ENCODE measurements around the gene PLD6. TPM values are rescaled to one million over a fixed set of nuclear protein-coding genes. Genes with fewer than 3 reads are reported as not detected.
"Not testable (repeated sequence)": the region's sequence is repeated elsewhere in the genome, so short reads cannot be mapped to it uniquely, and the experiment has no call there.

The PLD6 gene
- total RNA-seq, 2 experiments from 2014 or later = 22.2 to 23.0 TPM

DNA sequence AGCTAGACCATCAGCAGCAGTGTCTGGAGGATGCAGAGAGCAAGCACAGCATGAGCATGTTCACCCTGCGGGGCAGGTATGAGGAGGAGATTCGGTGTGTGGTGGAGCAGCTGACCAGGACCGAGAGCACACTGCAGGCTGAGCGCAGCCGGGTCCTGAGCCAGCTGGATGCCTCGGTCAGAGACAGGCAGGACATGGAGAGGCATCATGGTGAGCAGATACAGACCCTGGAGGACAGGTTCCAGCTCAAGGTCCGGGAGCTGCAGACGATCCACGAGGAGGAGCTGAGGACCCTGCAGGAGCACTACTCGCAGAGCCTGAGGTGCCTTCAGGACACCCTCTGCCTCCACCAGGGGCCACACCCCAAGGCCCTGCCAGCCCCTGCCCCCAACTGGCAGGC, 38.8 kb downstream of the PLD6 start:
- CTCF ChIA-PET = no interaction called here

GRCh38 chr17:17166446-17166845, 39.7 kb downstream of the PLD6 start:
- POLR2A ChIA-PET = no interaction called here
- CTCF ChIA-PET = no interaction called here

More for the DNA sequence above, 38.8 kb downstream of the PLD6 start:
- POLR2A ChIA-PET = no interaction called here

- POLR2A ChIA-PET = no interaction called here
- CTCF ChIA-PET = no interaction called here
Measured at GRCh38 chr17:17165666-17166308, 40.3 kb downstream of the PLD6 start.

DNA sequence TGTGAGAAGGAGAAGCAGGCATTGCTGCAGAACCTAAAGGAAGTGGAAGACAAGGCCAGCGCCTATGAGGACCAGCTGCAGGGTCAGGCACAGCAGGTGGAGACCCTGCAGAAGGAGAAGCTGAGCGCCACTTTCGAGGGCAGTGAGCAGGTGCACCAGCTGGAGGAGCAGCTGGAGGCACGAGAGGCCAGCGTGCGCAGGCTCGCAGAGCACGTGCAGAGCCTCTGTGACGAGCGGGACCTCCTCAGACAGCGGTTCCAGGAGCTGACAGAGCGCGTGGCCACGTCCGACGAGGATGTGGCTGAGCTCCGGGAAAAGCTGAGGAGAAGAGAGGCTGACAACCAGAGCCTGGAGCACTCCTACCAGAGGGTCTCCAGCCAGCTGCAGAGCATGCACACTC, 41.5 kb downstream of the PLD6 start:
- ChIA-PET CTCF (interaction anchor here (0.6 kb wide), 1 partner anchor 34 kb away, joined by 3 read pairs; no protein-coding TSS in a partner anchor), POLR2A (no interaction called here)

DNA sequence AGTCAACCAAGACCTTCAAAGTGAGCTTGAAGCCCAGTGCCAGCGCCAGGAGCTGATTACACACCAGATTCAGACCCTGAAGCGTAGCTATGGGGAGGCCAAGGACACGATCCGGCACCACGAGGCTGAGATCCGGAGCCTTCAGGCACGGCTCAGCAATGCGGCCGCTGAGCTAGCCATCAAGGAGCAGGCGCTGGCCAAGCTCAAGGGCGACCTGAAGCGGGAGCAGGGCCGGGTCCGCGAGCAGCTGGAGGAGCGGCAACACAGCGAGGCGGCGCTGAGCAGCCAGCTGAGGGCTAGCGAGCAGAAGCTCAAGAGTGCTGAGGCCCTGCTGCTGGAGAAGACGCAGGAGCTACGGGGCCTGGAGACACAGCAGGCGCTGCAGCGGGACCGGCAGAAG, 42.0 kb downstream of the PLD6 start:
- ChIA-PET CTCF (no interaction called here), POLR2A (no interaction called here)

GRCh38 chr17:17161759-17162158, 44.4 kb downstream of the PLD6 start:
- POLR2A ChIA-PET = no interaction called here
- CTCF ChIA-PET = no interaction called here

DNA sequence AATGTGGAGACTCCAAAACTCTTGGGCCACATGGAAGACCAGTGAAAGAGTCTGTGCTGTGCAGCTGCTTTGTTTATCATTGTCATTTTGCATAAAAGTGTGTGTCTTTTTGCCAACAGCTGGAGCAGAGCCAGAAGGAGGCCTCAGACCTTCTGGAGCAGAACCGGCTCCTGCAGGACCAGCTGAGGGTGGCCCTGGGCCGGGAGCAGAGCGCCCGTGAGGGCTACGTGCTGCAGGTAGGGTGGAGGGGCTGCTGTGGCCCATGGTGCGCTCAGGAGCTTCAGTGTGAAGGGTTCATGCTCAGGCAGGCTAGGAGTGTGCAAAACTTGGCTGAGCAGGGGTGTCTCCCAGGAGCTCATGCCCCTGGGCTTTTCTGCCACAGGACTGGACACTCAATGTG, 45.0 kb downstream of the PLD6 start:
- ChIA-PET POLR2A (no interaction called here), CTCF (no interaction called here)

- ChIA-PET CTCF (no interaction called here), POLR2A (no interaction called here)
Measured at GRCh38 chr17:17159571-17159970, 46.6 kb downstream of the PLD6 start.

GRCh38 chr17:17158506-17158905, 47.6 kb downstream of the PLD6 start:
- CTCF ChIA-PET, POLR2A ChIA-PET: not testable (repeated sequence)

GRCh38 chr17:17157041-17157440, 49.1 kb downstream of the PLD6 start:
- POLR2A ChIA-PET = no interaction called here

DNA sequence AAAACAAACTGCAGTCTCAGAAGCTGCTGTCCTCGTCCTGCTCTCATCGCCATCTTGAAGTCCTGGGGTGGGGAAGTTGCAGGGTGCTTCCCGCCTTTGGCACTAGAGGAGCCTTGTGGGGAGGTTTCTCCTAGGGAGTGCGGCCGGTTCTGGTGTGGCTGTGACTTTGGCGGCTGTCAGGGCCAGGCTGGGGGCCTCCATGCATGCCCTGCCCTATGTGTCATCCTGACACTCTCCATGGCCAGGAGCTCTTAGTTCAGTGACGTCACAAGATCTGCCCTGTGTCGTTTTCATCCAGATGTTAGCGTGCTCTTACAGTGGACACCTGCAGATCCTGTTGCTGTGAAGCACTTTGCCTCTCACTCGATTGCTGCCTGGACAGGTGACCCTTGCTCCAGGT, 49.6 kb downstream of the PLD6 start:
- POLR2A ChIA-PET = no interaction called here
- CTCF ChIA-PET = interaction anchor here (0.8 kb wide), 1 partner anchor 156 kb away, joined by 3 read pairs; no protein-coding TSS in a partner anchor

More at GRCh38 chr17:17157041-17157440, 49.1 kb downstream of the PLD6 start:
- CTCF ChIA-PET = interaction anchor here (0.8 kb wide), 1 partner anchor 156 kb away, joined by 3 read pairs; no protein-coding TSS in a partner anchor

- ChIA-PET POLR2A (no interaction called here), CTCF (interaction anchor here (0.8 kb wide), 1 partner anchor 155 kb away, joined by 3 read pairs; no protein-coding TSS in a partner anchor)
Measured at GRCh38 chr17:17156107-17156506, 50.0 kb downstream of the PLD6 start.

- POLR2A ChIA-PET = no interaction called here
- CTCF ChIA-PET = no interaction called here
Measured at GRCh38 chr17:17155568-17155967, 50.6 kb downstream of the PLD6 start.

- ChIA-PET CTCF (interaction anchor here (0.5 kb wide), 1 partner anchor 126 kb away, joined by 3 read pairs; no protein-coding TSS in a partner anchor), POLR2A (no interaction called here)
Measured at GRCh38 chr17:17154981-17155380, 51.2 kb downstream of the PLD6 start.

GRCh38 chr17:17154556-17154955, 51.6 kb downstream of the PLD6 start:
- ChIA-PET POLR2A (no interaction called here), CTCF (interaction anchor here (0.5 kb wide), 1 partner anchor 126 kb away, joined by 3 read pairs; no protein-coding TSS in a partner anchor)

- CTCF ChIA-PET = no interaction called here
- POLR2A ChIA-PET = no interaction called here
Measured at GRCh38 chr17:17153709-17154108, 52.4 kb downstream of the PLD6 start.

DNA sequence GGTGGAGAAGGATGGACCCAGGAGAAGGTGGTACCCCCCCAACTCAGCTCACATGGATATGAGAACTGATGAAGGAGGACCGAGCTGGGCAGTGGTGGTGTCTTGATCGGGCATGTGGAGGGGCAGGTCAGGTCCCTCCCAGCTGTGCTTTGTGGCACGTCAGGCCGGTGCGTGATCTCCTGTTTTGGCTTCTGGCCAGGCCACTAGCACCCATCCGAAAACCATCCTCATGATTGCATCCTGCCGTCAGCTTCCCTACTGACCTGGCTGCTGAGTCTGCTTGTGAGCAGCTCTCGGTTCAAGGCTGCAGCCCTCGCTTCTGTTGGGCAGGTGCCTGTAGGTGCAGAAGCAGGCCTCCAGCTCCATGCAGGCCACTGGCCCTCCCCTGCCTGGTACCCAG, 53.1 kb downstream of the PLD6 start:
- ChIA-PET POLR2A (no interaction called here), CTCF (no interaction called here)

DNA sequence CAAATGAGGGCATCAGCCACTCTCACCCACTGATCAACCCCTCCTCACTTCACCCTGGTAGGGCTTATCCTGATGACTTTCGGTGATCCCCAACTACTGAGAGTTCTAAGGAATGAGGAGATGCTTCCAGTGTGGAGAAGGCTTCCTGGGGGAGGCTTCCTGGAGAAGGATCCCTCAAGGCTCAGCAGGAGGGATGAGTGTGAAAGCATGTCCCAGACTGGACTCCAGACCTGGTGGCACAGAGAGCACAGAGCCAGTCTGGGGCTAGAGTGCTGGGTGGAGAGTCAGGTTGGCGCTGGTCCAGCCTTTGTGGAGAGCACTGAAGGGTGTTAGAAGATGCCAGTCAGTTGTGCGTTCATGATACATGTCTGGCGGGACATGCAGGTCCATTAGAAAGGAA, 53.7 kb downstream of the PLD6 start:
- ChIA-PET POLR2A (no interaction called here), CTCF (no interaction called here)

GRCh38 chr17:17151962-17152361, 54.2 kb downstream of the PLD6 start:
- POLR2A ChIA-PET = interaction anchor here (0.9 kb wide), 1 partner anchor 53 kb away, joined by 3 read pairs; no protein-coding TSS in a partner anchor
- CTCF ChIA-PET = interaction anchor here (0.6 kb wide), 1 partner anchor 735 kb away, joined by 4 read pairs; no protein-coding TSS in a partner anchor

GRCh38 chr17:17151541-17151940, 54.6 kb downstream of the PLD6 start:
- CTCF ChIA-PET = interaction anchor here (0.6 kb wide), 1 partner anchor 734 kb away, joined by 4 read pairs; no protein-coding TSS in a partner anchor
- POLR2A ChIA-PET = interaction anchor here (0.9 kb wide), 1 partner anchor 54 kb away, joined by 3 read pairs; no protein-coding TSS in a partner anchor

DNA sequence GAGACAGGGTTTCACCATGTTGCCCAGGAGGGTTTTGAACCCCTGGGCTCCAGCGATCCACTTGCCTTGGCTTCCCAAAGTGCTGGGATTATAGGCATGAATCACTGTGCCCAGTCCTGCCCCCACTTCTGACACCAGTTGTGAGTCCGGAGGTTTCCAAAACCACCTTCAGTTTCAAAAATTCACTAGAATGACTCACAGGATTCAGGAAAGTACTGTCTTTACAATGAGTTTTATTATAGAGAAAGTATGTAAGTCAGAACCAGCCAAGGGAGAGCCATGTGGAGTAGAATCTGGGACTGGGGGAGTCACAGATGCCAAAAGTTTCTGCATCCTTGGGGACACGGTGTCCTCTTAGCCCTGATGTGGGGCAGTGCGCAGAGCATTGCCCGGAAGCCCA, 55.1 kb downstream of the PLD6 start:
- ChIA-PET POLR2A (interaction anchor here (0.9 kb wide), 1 partner anchor 54 kb away, joined by 3 read pairs; no protein-coding TSS in a partner anchor), CTCF (no interaction called here)

Measured in activated CD8-positive, alpha-beta memory T cell treated with anti-CD3 and anti-CD28 coated beads for 36 hours (primary cell).